T-cell (primary cell): ENCODE data around the gene TGIF1. TPM values are rescaled to one million over a fixed set of nuclear protein-coding genes. Genes with fewer than 3 reads are reported as not detected.

ENCODE experiments used
- ATAC-seq, 4 experiments: fragments of 200-7000 bp in 3 of 4; fragments of 150-1000 bp in 1 of 4; cut with Tn5 transposase; replicated peaks in 1 of 4; 1 replicate in 3 of 4; 2 replicates in 1 of 4; pipeline ENCODE4 v1.10.0; 2021; ENCODE audit warnings: moderate library complexity in 3 of 4, mild to moderate bottlenecking in 2 of 4, moderate number of reproducible peaks in 1 of 4
- CTCF ChIA-PET, 2 donors: fragments of 300-600 bp; sonication (Branson Sonifier 250); formaldehyde crosslinking; loops; one replicate each; lab custom pipeline; 2022; ENCODE audit warnings: antibody characterized with exemption in 2 of 2; lab: Charles Lee
- POLR2A ChIA-PET, 2 donors: fragments of 300-600 bp; sonication (Branson Sonifier 250); formaldehyde crosslinking; loops; one replicate each; lab custom pipeline; 2022; ENCODE audit warnings: antibody characterized with exemption in 2 of 2; lab: Charles Lee
- DNase-seq, 35 experiments: peaks; one replicate each; pipeline versions ENCODE4 v3.0.0 to v3.0.0-alpha.2; 2013 to 2023
- H3K27ac ChIP-seq: one replicate; pipeline ENCODE4 v1.5.1; 2013; ENCODE audit warnings: low read length
- H3K27me3 ChIP-seq, 2 experiments: replicated peaks in 1 of 2; 1 replicate in 1 of 2; 2 replicates in 1 of 2; pipeline versions ENCODE4 v1.6.1 to v1.7.0; 2013; ENCODE audit warnings: low read length in 1 of 2, mixed read lengths in 1 of 2; ENCODE audit not compliant: control insufficient read depth in 2 of 2, insufficient read depth in 2 of 2; ENCODE audit errors: extremely low read depth in 1 of 2
- H3K36me3 ChIP-seq, 2 donors: 1 replicate in 1 of 2; 2 replicates in 1 of 2; pipeline versions ENCODE4 v1.6.1 to v1.7.0; 2013; ENCODE audit warnings: low read length in 1 of 2; ENCODE audit not compliant: control insufficient read depth in 2 of 2, insufficient read depth in 1 of 2; ENCODE audit errors: extremely low read depth in 1 of 2
- H3K4me1 ChIP-seq, 2 experiments: 1 replicate in 1 of 2; 2 replicates in 1 of 2; pipeline versions ENCODE4 v1.6.1 to v1.7.0; 2013; ENCODE audit warnings: low read length in 2 of 2, mixed read lengths in 1 of 2; ENCODE audit not compliant: insufficient read depth in 2 of 2, control insufficient read depth in 1 of 2; ENCODE audit errors: extremely low read depth in 1 of 2
- H3K4me3 ChIP-seq, 2 donors: 1 replicate in 1 of 2; 2 replicates in 1 of 2; pipeline versions ENCODE4 v1.5.1 to v1.7.0; 2013; ENCODE audit warnings: mild to moderate bottlenecking in 2 of 2, low read length in 1 of 2, moderate library complexity in 1 of 2; ENCODE audit not compliant: control insufficient read depth in 1 of 2; ENCODE audit errors: extremely low read depth in 1 of 2
- H3K9me3 ChIP-seq: 2 replicates; pipeline ENCODE4 v1.7.0; 2013
- H3K27ac Mint-ChIP-seq, 2 donors: one replicate each; pipeline ENCODE4 v1.8.0; 2020 to 2021; ENCODE audit warnings: mild to moderate bottlenecking in 2 of 2, mixed read lengths in 2 of 2
- H3K27me3 Mint-ChIP-seq, 2 donors: one replicate each; pipeline ENCODE4 v1.8.0; 2021 to 2022; ENCODE audit warnings: mixed read lengths in 2 of 2
- H3K36me3 Mint-ChIP-seq: one replicate; pipeline ENCODE4 v1.8.0; 2021; ENCODE audit warnings: mixed read lengths
- H3K4me1 Mint-ChIP-seq, 3 donors: one replicate each; pipeline ENCODE4 v1.8.0; 2020 to 2022; ENCODE audit warnings: mixed read lengths in 3 of 3, mild to moderate bottlenecking in 1 of 3
- H3K4me3 Mint-ChIP-seq, 3 donors: one replicate each; pipeline ENCODE4 v1.8.0; 2020 to 2022; ENCODE audit warnings: mild to moderate bottlenecking in 3 of 3, mixed read lengths in 3 of 3, moderate library complexity in 3 of 3
- H3K9me3 Mint-ChIP-seq, 3 donors: one replicate each; pipeline ENCODE4 v1.8.0; 2020 to 2022; ENCODE audit warnings: mixed read lengths in 3 of 3
- WGBS: methylation state at CpG from one replicate; pipeline ENCODE4 v1.1.5; 2013; ENCODE audit warnings: missing lambda C conversion rate; ENCODE audit not compliant: insufficient coverage; 5-methylcytosine and 5-hydroxymethylcytosine counted together
- total RNA-seq, 35 experiments: library from RNA in 6 of 35; stranded (reverse) in 6 of 35; fragments of 120-200 nt in 1 of 35; gene quantifications; one replicate each; pipeline versions ENCODE4 v1.2.1 to v1.2.4 and lab custom pipeline; 2013 to 2026

Gene TGIF1
- total RNA-seq, 5 donors from 2014 or later (not counting 1 experiment from before 2014, with no cell fraction given): 40.5 to 90.5 (median 81.8) TPM

GRCh38 chr18:3460823-3461398 lies 10.9 kb downstream of the TGIF1 start:
- WGBS: no CpG with 5 or more reads among the region's 4 CpGs
- peaks cover 46% of the 10 kb centered on the region for H3K36me3 Mint-ChIP-seq
- Histone ChIP-seq H3K9me3 (no peaks in the 10 kb centered on the region), H3K27ac (no peak overlapping the region), H3K4me3 (no peak overlapping the region), H3K27me3 (no peaks in the 10 kb centered on the region), H3K36me3 (peaks cover 4 to 19% of the 10 kb centered on the region in 2 donors), H3K4me1 (peaks cover 0 to 17% of the 10 kb centered on the region in 2 experiments)
- CTCF ChIA-PET: interaction anchor here in 1 of 2 donors (0.6 to 3.0 kb wide), 3 partner anchors 7 to 206 kb away, joined by 3 to 13 read pairs (median 3); no protein-coding TSS in a partner anchor
- no peak for DNase-seq
- peak overlapping the region in 1 of 2 donors; percentile 8 for H3K27ac Mint-ChIP-seq
- H3K4me1 Mint-ChIP-seq: peaks cover 23 to 48% (median 42%) of the 10 kb centered on the region in 3 donors
- POLR2A ChIA-PET: interaction anchor here in 1 of 2 donors (0.6 kb wide), 2 partner anchors 135 kb away, joined by 3 to 6 read pairs; no protein-coding TSS in a partner anchor
- H3K9me3 Mint-ChIP-seq: peaks cover 0 to 16% (median 4%) of the 10 kb centered on the region in 3 donors
- H3K27me3 Mint-ChIP-seq: no peaks in the 10 kb centered on the region
- H3K4me3 Mint-ChIP-seq: no peak overlapping the region
- no peak for ATAC-seq

DNA sequence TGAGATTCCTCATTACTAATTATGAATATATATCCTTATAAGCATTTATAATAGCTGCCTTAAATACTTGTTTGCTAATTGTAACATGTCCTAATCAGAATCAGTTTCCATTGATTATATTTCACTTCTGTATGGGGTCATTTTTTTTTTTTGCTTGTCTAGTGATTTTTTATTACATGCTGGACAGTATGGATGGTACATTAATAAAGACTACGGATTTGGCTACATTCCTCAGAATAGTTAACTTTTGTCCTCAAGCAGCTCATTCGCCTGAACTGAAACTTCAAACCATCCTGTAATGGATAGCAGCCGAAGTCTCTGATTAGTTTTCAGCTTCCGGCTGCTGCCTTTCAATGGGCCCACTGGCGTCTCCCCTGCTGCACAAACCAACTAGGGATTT lies 11.7 kb downstream of the TGIF1 start:
- peaks cover 42% of the 10 kb centered on the region for H3K36me3 Mint-ChIP-seq
- H3K27ac Mint-ChIP-seq: no peak overlapping the region
- Histone ChIP-seq H3K4me3 (no peak overlapping the region), H3K4me1 (peaks cover 7 to 15% of the 10 kb centered on the region in 2 experiments), H3K27me3 (no peaks in the 10 kb centered on the region), H3K27ac (no peak overlapping the region), H3K36me3 (peaks cover 4 to 12% of the 10 kb centered on the region in 2 donors), H3K9me3 (no peaks in the 10 kb centered on the region)
- ChIA-PET CTCF (interaction anchor here (0.6 to 1.1 kb wide), 4 partner anchors 8 to 205 kb away, joined by 3 read pairs; no protein-coding TSS in a partner anchor), POLR2A (interaction anchor here (0.6 to 1.8 kb wide), 4 partner anchors 9 to 593 kb away, joined by 3 to 5 read pairs (median 3); no protein-coding TSS in a partner anchor)
- peaks cover 31 to 49% (median 42%) of the 10 kb centered on the region in 3 donors for H3K4me1 Mint-ChIP-seq
- no peak overlapping the region for H3K4me3 Mint-ChIP-seq
- DNase-seq: no peak
- no peak for ATAC-seq
- peaks cover 0 to 16% (median 4%) of the 10 kb centered on the region in 3 donors for H3K9me3 Mint-ChIP-seq
- no peaks in the 10 kb centered on the region for H3K27me3 Mint-ChIP-seq
- WGBS: 100% methylated on average over 2 of the region's 5 CpGs

DNA sequence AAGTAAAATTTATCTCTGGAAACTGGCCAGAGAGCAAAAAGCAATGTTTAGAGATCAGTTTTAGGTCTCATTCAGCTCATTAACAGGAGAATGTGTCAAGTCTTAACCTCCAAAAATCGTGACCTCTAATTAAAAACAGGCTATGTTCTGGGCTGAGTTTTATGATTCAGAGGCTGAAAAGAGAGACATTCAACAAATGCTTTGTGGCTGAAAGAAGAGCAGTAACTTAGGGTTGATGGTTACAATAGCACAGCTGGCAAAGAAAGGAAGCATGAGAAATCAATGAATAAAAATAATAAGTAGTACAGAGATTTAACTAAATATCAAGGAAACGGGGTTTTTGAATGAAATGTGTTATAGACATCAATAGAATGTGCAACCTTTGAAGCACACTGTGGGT lies 13.1 kb downstream of the TGIF1 start:
- POLR2A ChIA-PET: interaction anchor here in 1 of 2 donors (1.8 kb wide), 1 partner anchor 10 kb away, joined by 3 read pairs; no protein-coding TSS in a partner anchor
- Histone ChIP-seq H3K4me1 (peaks cover 13 to 16% of the 10 kb centered on the region in 2 experiments), H3K27me3 (no peaks in the 10 kb centered on the region), H3K4me3 (no peak overlapping the region), H3K27ac (no peak overlapping the region), H3K9me3 (no peaks in the 10 kb centered on the region), H3K36me3 (no peaks in the 10 kb centered on the region)
- H3K27ac Mint-ChIP-seq: no peak overlapping the region
- H3K4me3 Mint-ChIP-seq: no peak overlapping the region
- H3K27me3 Mint-ChIP-seq: no peaks in the 10 kb centered on the region
- peaks cover 29% of the 10 kb centered on the region for H3K36me3 Mint-ChIP-seq
- WGBS: no CpG with 5 or more reads among the region's 2 CpGs
- CTCF ChIA-PET: interaction anchor here (0.8 to 1.5 kb wide), 4 partner anchors 8 to 203 kb away, joined by 3 to 7 read pairs (median 3); no protein-coding TSS in a partner anchor
- ATAC-seq (no peak), DNase-seq (no peak)
- H3K9me3 Mint-ChIP-seq: peaks cover 0 to 16% (median 4%) of the 10 kb centered on the region in 3 donors
- peaks cover 32 to 43% (median 37%) of the 10 kb centered on the region in 3 donors for H3K4me1 Mint-ChIP-seq

- Mint-ChIP-seq H3K36me3 (peaks cover 12% of the 10 kb centered on the region), H3K27me3 (no peaks in the 10 kb centered on the region), H3K4me1 (peaks cover 16 to 21% (median 17%) of the 10 kb centered on the region in 3 donors), H3K27ac (peak overlapping the region; percentile 73 to 75), H3K4me3 (peak overlapping the region in 1 of 3 donors; percentile 12), H3K9me3 (peaks cover 0 to 11% (median 4%) of the 10 kb centered on the region in 3 donors)
- no peaks in the 10 kb centered on the region for H3K9me3 ChIP-seq
- ChIA-PET POLR2A (interaction anchor here (0.6 to 1.2 kb wide), 6 partner anchors 9 to 76 kb away, joined by 3 to 10 read pairs (median 7); no protein-coding TSS in a partner anchor), CTCF (interaction anchor here (0.6 to 4.1 kb wide), 14 partner anchors 8 to 403 kb away, joined by 3 to 25 read pairs (median 5); no protein-coding TSS in a partner anchor)
- no peaks in the 10 kb centered on the region for H3K27me3 ChIP-seq
- 66% methylated on average over 2 of the region's 5 CpGs for WGBS
- DNase-seq (no peak), ATAC-seq (no peak)
- no peak overlapping the region for H3K27ac ChIP-seq
- H3K4me1 ChIP-seq: peaks cover 10 to 13% of the 10 kb centered on the region in 2 experiments
- no peaks in the 10 kb centered on the region for H3K36me3 ChIP-seq
- H3K4me3 ChIP-seq: no peak overlapping the region
These were observed 16.1 kb downstream of the TGIF1 start for GRCh38 chr18:3466045-3466444.

DNA sequence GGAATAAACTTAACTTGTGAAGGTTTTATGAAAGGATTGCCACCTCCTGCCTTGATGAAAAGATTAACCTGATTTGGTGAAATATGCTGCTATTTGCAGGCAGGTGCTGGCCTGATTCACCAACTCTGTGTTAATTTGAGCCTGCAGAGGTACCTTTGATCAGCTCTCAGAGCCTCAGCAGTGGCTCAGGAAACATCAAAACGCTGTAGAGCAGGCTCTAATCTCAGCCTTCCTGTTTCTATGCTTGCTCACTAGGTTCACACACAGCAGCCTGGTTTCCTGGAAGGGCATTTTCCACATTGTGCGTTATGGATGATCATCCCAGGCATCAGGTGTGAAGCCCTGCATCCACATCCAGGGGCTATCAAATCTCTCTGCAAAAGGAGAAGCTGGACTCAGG lies 16.9 kb downstream of the TGIF1 start:
- no peaks in the 10 kb centered on the region for H3K27me3 Mint-ChIP-seq
- H3K4me1 ChIP-seq: peaks cover 10 to 13% of the 10 kb centered on the region in 2 experiments
- H3K27me3 ChIP-seq: no peaks in the 10 kb centered on the region
- peaks cover 16 to 21% (median 17%) of the 10 kb centered on the region in 3 donors for H3K4me1 Mint-ChIP-seq
- ATAC-seq (peak; percentile 77 to 98 (median 95)), DNase-seq (peak in 12 of 35 experiments; percentile 9 to 52 (median 16))
- no peaks in the 10 kb centered on the region for H3K36me3 ChIP-seq
- no peak overlapping the region for H3K27ac ChIP-seq
- ChIA-PET CTCF (interaction anchor here (0.6 to 4.1 kb wide), 18 partner anchors 9 to 404 kb away, joined by 3 to 25 read pairs (median 5); no protein-coding TSS in a partner anchor), POLR2A (interaction anchor here (0.5 to 1.2 kb wide), 6 partner anchors 10 to 561 kb away, joined by 3 to 10 read pairs (median 3); no protein-coding TSS in a partner anchor)
- no peak overlapping the region for H3K4me3 ChIP-seq
- peaks cover 4% of the 10 kb centered on the region for H3K36me3 Mint-ChIP-seq
- WGBS: 14% methylated on average over 2 of the region's 2 CpGs
- H3K9me3 Mint-ChIP-seq: peaks cover 0 to 6% (median 4%) of the 10 kb centered on the region in 3 donors
- no peaks in the 10 kb centered on the region for H3K9me3 ChIP-seq
- peak overlapping the region in 1 of 3 donors; percentile 12 for H3K4me3 Mint-ChIP-seq
- H3K27ac Mint-ChIP-seq: peak overlapping the region; percentile 73 to 75
